ENCODE data around the gene CANX. TPM values are rescaled to one million over a fixed set of nuclear protein-coding genes. Genes with fewer than 3 reads are reported as not detected.

The CANX gene
- total and polyA plus RNA-seq, 2 of the 13 experiments (the other 11 are each of a cell fraction or from before 2014, with no cell fraction given), result 477 to 680 TPM

- TF ChIP-seq ZBTB43 (CRISPR knock-in tag; conservative IDR thresholded peaks at IDR 0.05), result 0 out of 2 replicates have a peak, but pooled peaks have one; percentile 24
- peak; percentile 60; the same call in 1 of the 2 replicates for TF ChIP-seq REPIN1 (CRISPR knock-in tag; IDR thresholded peaks at IDR 0.05; ENCODE audit: borderline replicate concordance, low read depth)
- peak; percentile 82 for TF ChIP-seq TARDBP (CRISPR knock-in tag; IDR thresholded peaks at IDR 0.05)
- no peak for TF ChIP-seq SOX6 (IDR thresholded peaks at IDR 0.05)
- TF ChIP-seq SOX6 (CRISPR knock-in tag; IDR thresholded peaks at IDR 0.05), result peak; percentile 96
- TF ChIP-seq ZBTB21 (CRISPR knock-in tag; IDR thresholded peaks at IDR 0.05), result 0 out of 2 replicates have a peak, but pooled peaks have one; percentile 14
- TF ChIP-seq ZNF614 (CRISPR knock-in tag; IDR thresholded peaks at IDR 0.05; ENCODE audit: borderline replicate concordance), result 0 out of 2 replicates have a peak, but pooled peaks have one; percentile 78
- TF ChIP-seq MIXL1 (CRISPR knock-in tag; IDR thresholded peaks at IDR 0.05), result peak; percentile 77; the same call in 1 of the 2 replicates
- no peak for TF ChIP-seq FOXC1 (CRISPR knock-in tag; IDR thresholded peaks at IDR 0.05; ENCODE audit: borderline replicate concordance)
- 0 out of 2 replicates have a peak, but pooled peaks have one; percentile 24 for TF ChIP-seq DRAP1 (CRISPR knock-in tag; IDR thresholded peaks at IDR 0.05)
- 0 out of 2 replicates have a peak, but pooled peaks have one; percentile 38 for TF ChIP-seq HOMEZ (CRISPR knock-in tag; IDR thresholded peaks at IDR 0.05; ENCODE audit: low read depth)
- no peak for TF ChIP-seq HNRNPL (IDR thresholded peaks at IDR 0.05; ENCODE audit: low read depth, low read length)
- TF ChIP-seq SOX5 (CRISPR knock-in tag; IDR thresholded peaks at IDR 0.05; ENCODE audit: borderline replicate concordance), result peak; percentile 95
- TF ChIP-seq, protein P1, sequence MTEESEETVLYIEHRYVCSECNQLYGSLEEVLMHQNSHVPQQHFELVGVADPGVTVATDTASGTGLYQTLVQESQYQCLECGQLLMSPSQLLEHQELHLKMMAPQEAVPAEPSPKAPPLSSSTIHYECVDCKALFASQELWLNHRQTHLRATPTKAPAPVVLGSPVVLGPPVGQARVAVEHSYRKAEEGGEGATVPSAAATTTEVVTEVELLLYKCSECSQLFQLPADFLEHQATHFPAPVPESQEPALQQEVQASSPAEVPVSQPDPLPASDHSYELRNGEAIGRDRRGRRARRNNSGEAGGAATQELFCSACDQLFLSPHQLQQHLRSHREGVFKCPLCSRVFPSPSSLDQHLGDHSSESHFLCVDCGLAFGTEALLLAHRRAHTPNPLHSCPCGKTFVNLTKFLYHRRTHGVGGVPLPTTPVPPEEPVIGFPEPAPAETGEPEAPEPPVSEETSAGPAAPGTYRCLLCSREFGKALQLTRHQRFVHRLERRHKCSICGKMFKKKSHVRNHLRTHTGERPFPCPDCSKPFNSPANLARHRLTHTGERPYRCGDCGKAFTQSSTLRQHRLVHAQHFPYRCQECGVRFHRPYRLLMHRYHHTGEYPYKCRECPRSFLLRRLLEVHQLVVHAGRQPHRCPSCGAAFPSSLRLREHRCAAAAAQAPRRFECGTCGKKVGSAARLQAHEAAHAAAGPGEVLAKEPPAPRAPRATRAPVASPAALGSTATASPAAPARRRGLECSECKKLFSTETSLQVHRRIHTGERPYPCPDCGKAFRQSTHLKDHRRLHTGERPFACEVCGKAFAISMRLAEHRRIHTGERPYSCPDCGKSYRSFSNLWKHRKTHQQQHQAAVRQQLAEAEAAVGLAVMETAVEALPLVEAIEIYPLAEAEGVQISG (CRISPR knock-in tag; IDR thresholded peaks at IDR 0.05), result peak; percentile 15; the same call in 1 of the 2 replicates
- no peak for TF ChIP-seq TFDP1 (CRISPR knock-in tag; IDR thresholded peaks at IDR 0.05; ENCODE audit: borderline replicate concordance)
- peak; percentile 98 for TF ChIP-seq RBM22 (optimal IDR thresholded peaks at IDR 0.05; ENCODE audit: low read length)
- TF ChIP-seq CHD4 (IDR thresholded peaks at IDR 0.05; ENCODE audit: borderline replicate concordance, low read length), result no peak
- 0 out of 2 replicates have a peak, but pooled peaks have one; percentile 23 for TF ChIP-seq THAP11 (CRISPR knock-in tag; IDR thresholded peaks at IDR 0.05)
- no peak for TF ChIP-seq ZBTB7A (CRISPR knock-in tag; IDR thresholded peaks at IDR 0.05)
- peak; percentile 92; the same call in 1 of the 2 replicates for TF ChIP-seq ZNF710 (CRISPR knock-in tag; IDR thresholded peaks at IDR 0.05; ENCODE audit: borderline replicate concordance)
- no peak for TF ChIP-seq ATM (IDR thresholded peaks at IDR 0.05; ENCODE audit: borderline replicate concordance)
- TF ChIP-seq GATAD2A (CRISPR knock-in tag; IDR thresholded peaks at IDR 0.05), result peak; percentile 87
- TF ChIP-seq ELF3 (CRISPR knock-in tag; IDR thresholded peaks at IDR 0.05), result peak; percentile 75
Observed at GRCh38 chr5:179755022-179755421, 56.3 kb downstream of the CANX start (continued).

Measured in HepG2 (cell line).